ENCODE results near the gene NPTX2. TPM values are rescaled to one million over a fixed set of nuclear protein-coding genes. Genes with fewer than 3 reads are reported as not detected.

NPTX2 gene
- total and polyA plus RNA-seq, 10 of the 15 experiments (the other 5 are each of a cell fraction or from before 2014, with no cell fraction given): 0.04 TPM; not detected in 9

DNA sequence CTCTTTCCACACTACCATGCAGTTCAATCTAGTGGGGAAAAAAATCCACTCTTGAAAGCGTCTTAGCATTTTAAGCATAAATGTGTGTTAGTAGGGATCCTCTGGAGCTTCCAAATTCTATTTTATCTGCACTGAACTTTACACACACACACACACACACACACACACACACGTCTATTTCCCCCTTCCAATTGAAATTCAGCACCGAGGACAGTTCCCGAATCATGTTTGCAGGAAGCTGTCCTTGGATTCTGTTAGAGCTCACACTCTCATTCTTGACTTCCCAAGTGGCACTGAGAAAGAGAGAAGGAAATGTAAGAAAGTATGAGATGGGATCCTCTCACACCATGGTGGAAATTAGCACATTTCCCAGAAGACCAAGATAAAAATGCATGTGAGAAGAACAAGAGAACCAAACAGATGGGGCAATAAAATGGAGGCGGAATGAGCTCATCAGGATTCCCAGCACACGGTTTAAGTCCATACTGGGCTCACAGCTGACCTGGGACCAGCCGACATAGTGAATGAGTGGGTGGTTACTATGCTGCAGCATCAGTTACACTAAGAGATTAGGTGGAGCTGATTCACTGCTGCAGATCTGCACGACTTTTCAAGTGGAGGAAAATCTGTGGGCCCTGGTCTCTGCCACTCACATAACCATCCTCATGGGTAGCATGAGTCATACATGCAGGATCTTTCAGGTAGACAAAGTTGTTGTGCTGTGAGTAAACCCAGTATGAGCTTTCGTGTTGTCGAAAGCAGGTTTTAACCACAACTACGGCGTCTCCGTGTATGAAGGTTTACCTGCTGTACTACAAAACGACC, 3.3 kb upstream of the NPTX2 start:
- Histone ChIP-seq H3K9me3 (replicated peaks; ENCODE audit: control insufficient read depth, insufficient read depth, low read length) (no peaks in the 10 kb centered on the region; the same call in 2 of the 3 replicates), H3K27me3 (replicated peaks in 1 of 2; ENCODE audit: control insufficient read depth in 2 of 2, insufficient read depth in 2 of 2, low read length in 1 of 2) (peaks cover 0 to 3% of the 10 kb centered on the region in 2 experiments; a peak in 1 of 4 replicates), H3K4me3 (no peak overlapping the region), H3K36me3 (ENCODE audit: control insufficient read depth in 2 of 2, insufficient read depth in 2 of 2, low read length in 1 of 2) (no peaks in the 10 kb centered on the region), H3K4me1 (ENCODE audit: control insufficient read depth, insufficient read depth, low read length) (no peaks in the 10 kb centered on the region), H3K9ac (ENCODE audit: control insufficient read depth, insufficient read depth, low read length) (no peak overlapping the region), H3K4me2 (ENCODE audit: control insufficient read depth, insufficient read depth) (no peak overlapping the region), H3K79me2 (ENCODE audit: control insufficient read depth, insufficient read depth, low read length) (no peaks in the 10 kb centered on the region), H2AFZ (ENCODE audit: control insufficient read depth, low read depth, low read length) (no peak overlapping the region), H4K20me1 (ENCODE audit: control insufficient read depth, insufficient read depth) (no peaks in the 10 kb centered on the region), H3K27ac (ENCODE audit: control insufficient read depth, insufficient read depth) (no peak overlapping the region)
- SMC1A ChIA-PET (ENCODE audit: uncharacterized antibody, unreplicated experiment): interaction anchor here (0.5 to 1.1 kb wide), 2 partner anchors 10 to 31 kb away, joined by 3 read pairs; no protein-coding TSS in a partner anchor
- 49% methylated on average over 13 of the region's 14 CpGs for WGBS (ENCODE audit: insufficient coverage, insufficient replicate concordance, low lambda C conversion rate, missing lambda C conversion rate)
- FAIRE-seq: no peak
- RAD21 ChIA-PET (ENCODE audit: unreplicated experiment): no interaction called here
- CTCF ChIA-PET: interaction anchor here (1.0 to 1.3 kb wide), 2 partner anchors 23 to 227 kb away, joined by 4 read pairs; no protein-coding TSS in a partner anchor
- no peak for DNase-seq (ENCODE audit: low read depth, low spot score)
- ATAC-seq: no peak
- intact Hi-C loops (cut with micrococcal nuclease; ENCODE audit: unreplicated experiment): no loop called here
- POLR2A ChIA-PET: no interaction called here
- no TSS peak for BruUV-seq (replicated peaks)
- no peak for TF ChIP-seq CBX5 (IDR thresholded peaks at IDR 0.05; ENCODE audit: low read depth)
- TF ChIP-seq, protein P1, sequence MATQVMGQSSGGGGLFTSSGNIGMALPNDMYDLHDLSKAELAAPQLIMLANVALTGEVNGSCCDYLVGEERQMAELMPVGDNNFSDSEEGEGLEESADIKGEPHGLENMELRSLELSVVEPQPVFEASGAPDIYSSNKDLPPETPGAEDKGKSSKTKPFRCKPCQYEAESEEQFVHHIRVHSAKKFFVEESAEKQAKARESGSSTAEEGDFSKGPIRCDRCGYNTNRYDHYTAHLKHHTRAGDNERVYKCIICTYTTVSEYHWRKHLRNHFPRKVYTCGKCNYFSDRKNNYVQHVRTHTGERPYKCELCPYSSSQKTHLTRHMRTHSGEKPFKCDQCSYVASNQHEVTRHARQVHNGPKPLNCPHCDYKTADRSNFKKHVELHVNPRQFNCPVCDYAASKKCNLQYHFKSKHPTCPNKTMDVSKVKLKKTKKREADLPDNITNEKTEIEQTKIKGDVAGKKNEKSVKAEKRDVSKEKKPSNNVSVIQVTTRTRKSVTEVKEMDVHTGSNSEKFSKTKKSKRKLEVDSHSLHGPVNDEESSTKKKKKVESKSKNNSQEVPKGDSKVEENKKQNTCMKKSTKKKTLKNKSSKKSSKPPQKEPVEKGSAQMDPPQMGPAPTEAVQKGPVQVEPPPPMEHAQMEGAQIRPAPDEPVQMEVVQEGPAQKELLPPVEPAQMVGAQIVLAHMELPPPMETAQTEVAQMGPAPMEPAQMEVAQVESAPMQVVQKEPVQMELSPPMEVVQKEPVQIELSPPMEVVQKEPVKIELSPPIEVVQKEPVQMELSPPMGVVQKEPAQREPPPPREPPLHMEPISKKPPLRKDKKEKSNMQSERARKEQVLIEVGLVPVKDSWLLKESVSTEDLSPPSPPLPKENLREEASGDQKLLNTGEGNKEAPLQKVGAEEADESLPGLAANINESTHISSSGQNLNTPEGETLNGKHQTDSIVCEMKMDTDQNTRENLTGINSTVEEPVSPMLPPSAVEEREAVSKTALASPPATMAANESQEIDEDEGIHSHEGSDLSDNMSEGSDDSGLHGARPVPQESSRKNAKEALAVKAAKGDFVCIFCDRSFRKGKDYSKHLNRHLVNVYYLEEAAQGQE (IDR thresholded peaks at IDR 0.05; ENCODE audit: low read depth, low read length): peak; percentile 88
- in situ Hi-C loops (cut with MboI): no loop called here
